Measurements from ENCODE around the gene SUPT3H. TPM values are rescaled to one million over a fixed set of nuclear protein-coding genes. Genes with fewer than 3 reads are reported as not detected.

Gene SUPT3H
- total and polyA plus RNA-seq, 9 donors = 10.3 to 23.1 (median 16.2) TPM

DNA sequence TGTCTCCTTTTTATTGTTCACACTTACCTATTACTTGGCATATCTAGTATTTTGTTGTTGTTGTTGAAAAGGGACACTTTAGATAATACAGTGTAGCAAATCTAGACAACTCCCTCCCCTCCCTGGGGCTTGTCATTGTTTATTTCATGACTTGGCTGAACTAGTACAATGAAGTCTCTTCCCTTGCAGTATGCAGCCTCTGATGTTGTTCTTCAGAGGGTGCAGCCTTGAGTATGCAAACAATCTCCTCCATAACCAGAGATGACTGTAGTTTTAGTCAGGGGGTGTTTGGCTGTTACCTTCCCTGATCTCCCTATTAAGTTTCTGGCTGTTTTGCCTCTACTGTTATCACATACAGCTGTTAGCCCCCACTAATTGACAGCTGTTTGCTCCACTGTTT is 365.0 kb downstream of the SUPT3H start:
- H3K4me1 ChIP-seq (ENCODE audit: insufficient read depth) = no peaks in the 10 kb centered on the region
- peaks cover 0 to 3% of the 10 kb centered on the region in 2 donors for H3K9me3 ChIP-seq
- no peak overlapping the region for H3K4me3 ChIP-seq
- intact Hi-C loops (cut with DNase I) = no loop called here
- TF ChIP-seq EP300 (IDR thresholded peaks at IDR 0.05) = no peak
- TF ChIP-seq, protein P1, sequence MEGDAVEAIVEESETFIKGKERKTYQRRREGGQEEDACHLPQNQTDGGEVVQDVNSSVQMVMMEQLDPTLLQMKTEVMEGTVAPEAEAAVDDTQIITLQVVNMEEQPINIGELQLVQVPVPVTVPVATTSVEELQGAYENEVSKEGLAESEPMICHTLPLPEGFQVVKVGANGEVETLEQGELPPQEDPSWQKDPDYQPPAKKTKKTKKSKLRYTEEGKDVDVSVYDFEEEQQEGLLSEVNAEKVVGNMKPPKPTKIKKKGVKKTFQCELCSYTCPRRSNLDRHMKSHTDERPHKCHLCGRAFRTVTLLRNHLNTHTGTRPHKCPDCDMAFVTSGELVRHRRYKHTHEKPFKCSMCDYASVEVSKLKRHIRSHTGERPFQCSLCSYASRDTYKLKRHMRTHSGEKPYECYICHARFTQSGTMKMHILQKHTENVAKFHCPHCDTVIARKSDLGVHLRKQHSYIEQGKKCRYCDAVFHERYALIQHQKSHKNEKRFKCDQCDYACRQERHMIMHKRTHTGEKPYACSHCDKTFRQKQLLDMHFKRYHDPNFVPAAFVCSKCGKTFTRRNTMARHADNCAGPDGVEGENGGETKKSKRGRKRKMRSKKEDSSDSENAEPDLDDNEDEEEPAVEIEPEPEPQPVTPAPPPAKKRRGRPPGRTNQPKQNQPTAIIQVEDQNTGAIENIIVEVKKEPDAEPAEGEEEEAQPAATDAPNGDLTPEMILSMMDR (IDR thresholded peaks at IDR 0.05) = no peak
- TF ChIP-seq POLR2A (IDR thresholded peaks at IDR 0.05) = no peak
- DNase-seq = no peak
- no peaks in the 10 kb centered on the region for H3K36me3 ChIP-seq
- no peaks in the 10 kb centered on the region for H3K27me3 ChIP-seq
- H3K27ac ChIP-seq = no peak overlapping the region

DNA sequence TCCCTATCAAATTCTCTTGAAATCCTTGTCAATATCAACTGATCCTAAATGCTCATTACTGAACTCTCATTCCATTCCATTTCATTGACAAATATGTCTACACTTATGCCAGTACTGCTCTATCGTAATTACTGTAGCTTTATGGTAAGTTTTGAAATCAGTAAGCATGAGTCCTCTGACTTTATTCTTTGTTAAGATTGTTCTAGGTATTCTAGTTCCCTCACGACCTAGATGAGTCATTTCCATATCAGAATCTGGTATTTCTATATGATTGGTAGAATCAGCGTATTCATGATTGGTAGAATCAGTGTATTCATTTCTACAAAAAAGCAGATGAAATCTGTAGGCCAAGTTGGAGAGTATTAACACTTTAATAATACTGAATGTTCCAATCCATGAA is 368.2 kb downstream of the SUPT3H start:
- intact Hi-C loops (cut with DNase I) = no loop called here
- Histone ChIP-seq H3K9me3 (peaks cover 0 to 3% of the 10 kb centered on the region in 2 donors), H3K27me3 (no peaks in the 10 kb centered on the region), H3K27ac (no peak overlapping the region), H3K4me3 (no peak overlapping the region), H3K4me1 (ENCODE audit: insufficient read depth) (no peaks in the 10 kb centered on the region), H3K36me3 (no peaks in the 10 kb centered on the region)
- TF ChIP-seq EP300 (IDR thresholded peaks at IDR 0.05) (no peak), POLR2A (IDR thresholded peaks at IDR 0.05) (no peak)
- TF ChIP-seq, protein P1 (IDR thresholded peaks at IDR 0.05) = no peak
- DNase-seq = no peak
- WGBS, 3 donors = 92 to 99% (median 97%) methylated on average over 3 of the region's 3 CpGs

DNA sequence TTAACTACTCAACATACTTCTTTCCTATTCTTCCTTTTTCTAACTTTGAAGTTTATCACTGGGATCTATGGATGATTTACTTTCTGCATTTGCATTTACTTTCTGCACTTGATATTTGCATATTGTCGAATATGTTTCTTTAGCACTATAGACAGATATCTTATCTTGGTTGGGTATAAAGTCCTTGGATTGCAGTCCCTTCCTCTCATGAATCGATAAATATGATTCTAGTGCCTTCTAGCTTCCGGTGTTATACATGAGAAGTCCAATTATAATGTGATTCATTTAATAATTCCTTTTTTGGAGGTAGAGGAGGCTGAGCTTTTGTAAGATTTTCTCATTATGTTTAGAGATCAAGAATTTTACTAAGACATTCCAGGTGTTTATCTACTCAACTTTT is 370.8 kb downstream of the SUPT3H start:
- Histone ChIP-seq H3K27me3 (no peaks in the 10 kb centered on the region), H3K36me3 (no peaks in the 10 kb centered on the region), H3K4me3 (no peak overlapping the region), H3K4me1 (ENCODE audit: insufficient read depth) (no peaks in the 10 kb centered on the region), H3K27ac (no peak overlapping the region), H3K9me3 (no peaks in the 10 kb centered on the region)
- no peak for DNase-seq
- 90 to 94% (median 93%) methylated on average over 3 of the region's 3 CpGs for WGBS, 3 donors
- TF ChIP-seq POLR2A (IDR thresholded peaks at IDR 0.05) (no peak), EP300 (IDR thresholded peaks at IDR 0.05) (no peak)
- TF ChIP-seq, protein P1 (IDR thresholded peaks at IDR 0.05) = no peak
- intact Hi-C loops (cut with DNase I) = no loop called here

DNA sequence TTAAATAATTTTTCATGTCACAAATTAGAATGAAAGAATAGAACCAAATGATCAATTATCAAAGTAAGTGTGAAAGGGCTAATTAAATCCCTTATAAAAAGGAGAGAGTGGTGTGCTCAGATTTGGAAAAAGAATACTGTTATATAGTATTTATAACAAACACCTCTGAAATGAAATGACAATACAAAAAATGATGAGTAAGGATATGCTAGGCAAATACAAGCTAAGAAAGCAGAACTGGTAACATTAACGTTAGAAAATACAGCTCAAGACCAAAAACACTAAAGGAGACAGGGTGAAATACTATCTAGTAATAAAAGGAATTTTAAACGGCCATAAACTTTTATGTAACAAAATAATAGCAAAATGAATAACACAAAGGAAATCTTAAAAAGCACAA is 373.8 kb downstream of the SUPT3H start:
- Histone ChIP-seq H3K4me1 (ENCODE audit: insufficient read depth) (no peaks in the 10 kb centered on the region), H3K9me3 (no peaks in the 10 kb centered on the region), H3K4me3 (no peak overlapping the region), H3K27ac (no peak overlapping the region), H3K36me3 (no peaks in the 10 kb centered on the region), H3K27me3 (no peaks in the 10 kb centered on the region)
- TF ChIP-seq POLR2A (IDR thresholded peaks at IDR 0.05) (no peak), EP300 (IDR thresholded peaks at IDR 0.05) (no peak)
- TF ChIP-seq, protein P1 (IDR thresholded peaks at IDR 0.05) = no peak
- 27 to 34% (median 30%) methylated on average over 2 of the region's 2 CpGs for WGBS, 3 donors
- no peak for DNase-seq
- intact Hi-C loops (cut with DNase I) = no loop called here

DNA sequence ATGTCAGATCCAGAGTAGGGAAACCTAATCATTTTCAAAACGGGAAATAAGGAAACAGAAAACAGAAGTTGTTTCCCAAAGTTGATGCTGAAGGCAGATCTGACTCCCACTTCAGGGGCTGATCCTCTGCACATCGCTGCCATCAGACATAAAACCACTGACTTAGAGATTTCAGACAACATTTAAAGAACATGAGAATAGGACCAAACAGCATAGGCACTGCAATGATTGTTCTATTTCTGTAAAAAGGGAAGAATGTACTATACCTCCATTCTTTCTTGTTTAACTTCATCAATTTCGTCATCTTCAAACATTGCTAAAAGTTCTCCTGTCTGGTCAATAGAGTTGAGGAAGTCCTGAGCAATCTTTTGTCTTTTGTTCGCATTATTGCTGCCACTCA is 374.3 kb downstream of the SUPT3H start:
- no peak overlapping the region for H3K4me3 ChIP-seq
- DNase-seq = no peak
- intact Hi-C loops (cut with DNase I) = no loop called here
- H3K9me3 ChIP-seq = no peaks in the 10 kb centered on the region
- no peaks in the 10 kb centered on the region for H3K36me3 ChIP-seq
- no peaks in the 10 kb centered on the region for H3K4me1 ChIP-seq (ENCODE audit: insufficient read depth)
- H3K27me3 ChIP-seq = no peaks in the 10 kb centered on the region
- TF ChIP-seq POLR2A (IDR thresholded peaks at IDR 0.05) (no peak), EP300 (IDR thresholded peaks at IDR 0.05) (no peak)
- TF ChIP-seq, protein P1 (IDR thresholded peaks at IDR 0.05) = no peak
- H3K27ac ChIP-seq = no peak overlapping the region
- WGBS, 3 donors = 80 to 84% (median 82%) methylated on average over 4 of the region's 4 CpGs

Data from ovary (tissue), 9 donors.